HEK293T (cell line): ENCODE measurements around the gene HTRA1.

Experiments used
- CTCF ChIA-PET: fragments of 350-600 bp; formaldehyde crosslinking; extraction: SDS; loops from one replicate; lab custom pipeline; 2021; ENCODE audit warnings: antibody characterized with exemption, inconsistent platforms; lab: Yijun Ruan, JAX
- POLR2A ChIA-PET: fragments of 350-600 bp; formaldehyde crosslinking; extraction: SDS; loops from one replicate; lab custom pipeline; 2020; ENCODE audit warnings: antibody characterized with exemption, inconsistent platforms; lab: Yijun Ruan, JAX
- DNase-seq: peaks from one replicate; pipeline ENCODE4 v3.0.0; 2012; ENCODE audit warnings: mixed read lengths; ENCODE audit errors: extremely low spot score
- ARNT ChIP-seq: fragments of 450-650 bp; IDR thresholded peaks from 2 replicates; pipeline ENCODE4 v1.6.1; 2017; ENCODE audit warnings: mild to moderate bottlenecking
- BHLHE40 ChIP-seq: fragments of 450-650 bp; IDR thresholded peaks from 2 replicates; pipeline ENCODE4 v1.6.1; 2016; ENCODE audit warnings: mild to moderate bottlenecking, moderate library complexity, borderline replicate concordance
- CTBP1 ChIP-seq: fragments of 450-650 bp; IDR thresholded peaks from 2 replicates; pipeline ENCODE4 v1.6.1; 2016; ENCODE audit warnings: borderline replicate concordance
- ELF4 ChIP-seq: fragments of 450-650 bp; IDR thresholded peaks from 2 replicates; pipeline ENCODE4 v1.6.1; 2017; ENCODE audit warnings: antibody characterized with exemption
- FOXA1 ChIP-seq: fragments of 450-650 bp; IDR thresholded peaks from 2 replicates; pipeline ENCODE4 v1.6.1; 2016; ENCODE audit warnings: mild to moderate bottlenecking
- FOXK2 ChIP-seq: fragments of 450-650 bp; IDR thresholded peaks from 2 replicates; pipeline ENCODE4 v1.6.1; 2016; ENCODE audit warnings: mild to moderate bottlenecking
- FOXM1 ChIP-seq: fragments of 450-650 bp; IDR thresholded peaks from 2 replicates; pipeline ENCODE4 v1.6.1; 2017; ENCODE audit warnings: mild to moderate bottlenecking, borderline replicate concordance
- HDGF ChIP-seq: fragments of 450-650 bp; IDR thresholded peaks from 2 replicates; pipeline ENCODE4 v1.6.1; 2017; ENCODE audit warnings: antibody characterized with exemption, borderline replicate concordance
- L3MBTL2 ChIP-seq: fragments of 450-650 bp; conservative IDR thresholded peaks from 2 replicates; pipeline ENCODE4 v1.6.1; 2016; ENCODE audit warnings: mild to moderate bottlenecking
- LEF1 ChIP-seq: fragments of 450-650 bp; IDR thresholded peaks from 2 replicates; pipeline ENCODE4 v1.6.1; 2017; ENCODE audit warnings: mild to moderate bottlenecking, borderline replicate concordance
- NFRKB ChIP-seq: fragments of 450-650 bp; IDR thresholded peaks from 2 replicates; pipeline ENCODE4 v1.6.1; 2016; ENCODE audit warnings: mild to moderate bottlenecking, moderate library complexity
- PKNOX1 ChIP-seq: fragments of 450-650 bp; IDR thresholded peaks from 2 replicates; pipeline ENCODE4 v1.6.1; 2016
- SP1 ChIP-seq: fragments of 450-650 bp; IDR thresholded peaks from 2 replicates; pipeline ENCODE4 v1.6.1; 2017
- SUZ12 ChIP-seq: fragments of 450-650 bp; IDR thresholded peaks from 2 replicates; pipeline ENCODE4 v1.6.1; 2016; ENCODE audit warnings: mild to moderate bottlenecking
- TARDBP ChIP-seq: fragments of 450-650 bp; IDR thresholded peaks from 2 replicates; pipeline ENCODE4 v1.6.1; 2016
- ZNF384 ChIP-seq: fragments of 450-650 bp; IDR thresholded peaks from 2 replicates; pipeline ENCODE4 v1.6.1; 2016

Gene HTRA1

DNA sequence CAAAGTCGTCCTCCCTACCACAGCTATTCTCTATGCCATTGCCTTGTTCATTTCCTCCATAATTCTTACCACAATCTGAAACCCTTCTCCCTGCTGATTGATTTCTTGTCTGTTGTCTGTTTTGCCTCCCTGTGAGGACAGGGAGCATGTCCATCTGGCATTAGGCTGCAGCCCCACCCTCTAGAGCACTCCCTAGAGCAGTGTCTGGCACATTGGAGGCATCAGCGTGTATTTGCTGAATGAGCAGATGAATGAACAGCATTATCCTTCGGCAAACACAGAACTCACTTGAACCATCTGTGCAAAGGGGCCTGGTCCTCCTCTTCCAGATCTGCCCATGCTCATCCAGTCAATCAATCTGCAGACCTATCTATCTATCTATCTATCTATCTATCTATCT is 94.1 kb downstream of the HTRA1 start:
- TF ChIP-seq NFRKB (no peak), CTBP1 (no peak), SUZ12 (no peak)
- no peak for DNase-seq
- ChIA-PET POLR2A (no interaction called here), CTCF (interaction anchor here (1.4 kb wide), 1 partner anchor 10 kb away, joined by 3 read pairs; no protein-coding TSS in a partner anchor)

GRCh38 chr10:122557516-122557915 is 96.2 kb downstream of the HTRA1 start:
- ChIA-PET CTCF (interaction anchor here (0.6 kb wide), 1 partner anchor 17 kb away, joined by 5 read pairs; no protein-coding TSS in a partner anchor), POLR2A (no interaction called here)
- TF ChIP-seq SP1: no peak
- TF ChIP-seq NFRKB: no peak
- no peak for TF ChIP-seq L3MBTL2
- TF ChIP-seq CTBP1: no peak
- TF ChIP-seq SUZ12: no peak
- no peak for TF ChIP-seq PKNOX1
- TF ChIP-seq ELF4: no peak
- no peak for TF ChIP-seq ZNF384
- TF ChIP-seq LEF1: no peak
- no peak for TF ChIP-seq FOXM1
- TF ChIP-seq ARNT: no peak
- TF ChIP-seq TARDBP: no peak
- no peak for TF ChIP-seq FOXK2
- TF ChIP-seq HDGF: no peak
- no peak for TF ChIP-seq BHLHE40
- no peak for DNase-seq

DNA sequence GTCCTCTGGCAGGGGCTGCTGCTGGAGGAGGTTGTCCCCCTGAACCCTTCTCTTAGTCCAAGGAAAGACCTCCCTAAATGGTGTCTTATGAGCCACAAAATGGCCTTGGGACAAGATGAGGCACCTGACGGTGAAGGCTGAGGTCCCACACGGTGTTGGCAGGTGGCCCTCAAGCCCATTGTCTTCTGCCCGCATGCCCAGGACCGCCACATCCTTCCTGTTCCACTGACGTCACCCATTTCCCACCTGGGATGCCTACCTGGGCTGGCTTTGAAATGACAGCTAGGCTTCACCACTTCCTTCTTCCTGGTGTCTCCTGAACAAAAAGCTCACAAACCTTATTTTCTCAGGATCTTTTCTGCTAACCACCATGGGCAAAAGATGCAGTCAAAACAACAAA is 97.1 kb downstream of the HTRA1 start:
- no peak for DNase-seq
- CTCF ChIA-PET: no interaction called here
- POLR2A ChIA-PET: no interaction called here
- TF ChIP-seq CTBP1 (no peak), SP1 (no peak), FOXA1 (no peak), SUZ12 (no peak), HDGF (no peak), ZNF384 (no peak)

DNA sequence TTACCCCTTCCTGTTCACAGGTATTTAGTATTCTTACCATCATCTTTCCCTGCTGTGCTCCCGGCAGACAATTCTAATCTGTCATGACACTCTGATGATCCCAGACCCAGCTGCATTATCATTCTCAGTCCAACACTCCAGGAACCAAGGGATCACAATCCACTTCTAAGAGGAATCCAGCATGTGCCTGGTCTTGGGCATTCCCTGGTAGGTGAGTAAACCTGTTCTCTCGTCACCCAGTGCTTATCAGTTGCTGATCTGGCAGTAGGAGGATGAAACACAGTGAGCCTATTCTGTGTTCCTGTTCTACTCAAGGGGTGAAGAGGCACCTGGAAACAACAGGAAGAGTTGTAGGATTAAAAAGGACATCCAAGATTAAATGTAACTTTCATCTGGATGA is 97.9 kb downstream of the HTRA1 start:
- no peak for DNase-seq
- no peak for TF ChIP-seq FOXA1
- no peak for TF ChIP-seq SUZ12
- TF ChIP-seq ARNT: no peak
- no peak for TF ChIP-seq PKNOX1
- no peak for TF ChIP-seq CTBP1
- no peak for TF ChIP-seq ELF4
- TF ChIP-seq BHLHE40: no peak
- no peak for TF ChIP-seq SP1
- no peak for TF ChIP-seq ZNF384
- no peak for TF ChIP-seq NFRKB
- no peak for TF ChIP-seq TARDBP
- TF ChIP-seq HDGF: no peak
- no peak for TF ChIP-seq L3MBTL2
- no peak for TF ChIP-seq LEF1
- no peak for TF ChIP-seq FOXK2
- TF ChIP-seq FOXM1: no peak
- POLR2A ChIA-PET: no interaction called here
- CTCF ChIA-PET: no interaction called here

DNA sequence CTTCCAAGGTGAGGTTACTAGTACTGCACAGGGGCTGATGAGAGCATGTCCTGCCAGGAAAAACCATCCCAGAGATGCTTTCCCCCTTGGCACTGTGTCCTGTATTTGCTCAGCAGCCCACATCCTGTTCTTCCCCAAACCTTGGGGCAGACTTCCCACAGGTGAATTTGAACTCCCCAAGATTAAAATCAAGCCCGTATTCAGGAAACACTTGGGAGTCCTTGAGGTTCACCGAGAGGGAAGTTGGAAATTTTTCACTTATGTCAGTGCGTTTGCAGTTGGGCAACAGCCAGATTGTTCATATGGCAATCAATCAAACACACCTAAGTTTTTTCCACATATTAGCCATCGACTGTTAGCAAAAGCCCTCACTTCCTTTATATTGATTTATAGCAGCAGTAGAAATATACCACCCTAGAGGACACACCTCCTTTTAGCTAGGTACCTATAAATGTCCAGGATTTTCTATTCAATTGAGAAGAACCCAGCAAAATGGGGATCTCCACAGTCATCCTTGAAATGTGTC is 99.0 kb downstream of the HTRA1 start, which contains the start of gene DMBT1:
TSS of gene DMBT1 (plus strand) at position 476 of the 526 bp plus-strand sequence. CDS start at position 493, 17 bp downstream.
- ChIA-PET POLR2A (no interaction called here), CTCF (interaction anchor here (0.6 kb wide), 1 partner anchor 321 kb away, joined by 3 read pairs; no protein-coding TSS in a partner anchor)
- TF ChIP-seq L3MBTL2: no peak
- TF ChIP-seq FOXM1: no peak
- no peak for TF ChIP-seq BHLHE40
- no peak for TF ChIP-seq NFRKB
- TF ChIP-seq SUZ12: no peak
- TF ChIP-seq LEF1: no peak
- no peak for TF ChIP-seq FOXA1
- no peak for TF ChIP-seq ELF4
- no peak for TF ChIP-seq PKNOX1
- no peak for TF ChIP-seq ZNF384
- no peak for TF ChIP-seq SP1
- no peak for TF ChIP-seq CTBP1
- TF ChIP-seq FOXK2: no peak
- TF ChIP-seq HDGF: no peak
- no peak for TF ChIP-seq TARDBP
- no peak for TF ChIP-seq ARNT
- no peak for DNase-seq

- TF ChIP-seq CTBP1 (no peak), ELF4 (no peak), FOXA1 (no peak), TARDBP (no peak), BHLHE40 (no peak), FOXM1 (no peak), SUZ12 (no peak), HDGF (no peak), FOXK2 (no peak), NFRKB (no peak), ARNT (no peak), ZNF384 (no peak), L3MBTL2 (no peak), PKNOX1 (no peak), LEF1 (no peak)
- no peak for DNase-seq
- CTCF ChIA-PET: interaction anchor here (0.6 kb wide), 1 partner anchor 94 kb away, joined by 3 read pairs; no protein-coding TSS in a partner anchor
- POLR2A ChIA-PET: no interaction called here
Observed at GRCh38 chr10:122561212-122561611, 99.9 kb downstream of the HTRA1 start.
